ENCODE data around the gene ASTN2.

ASTN2 gene

GRCh38 chr9:116451500-116452115 is 963.2 kb downstream of the ASTN2 start:
- DNase-seq = no peak

GRCh38 chr9:116450378-116451139 is 964.3 kb downstream of the ASTN2 start:
- DNase-seq = no peak

GRCh38 chr9:116449949-116450348 is 964.9 kb downstream of the ASTN2 start:
- no peak for DNase-seq

GRCh38 chr9:116448431-116448830 is 966.4 kb downstream of the ASTN2 start:
- DNase-seq = no peak

GRCh38 chr9:116447934-116448333 is 966.9 kb downstream of the ASTN2 start:
- no peak for DNase-seq

GRCh38 chr9:116442528-116442927 is 972.3 kb downstream of the ASTN2 start:
- no peak for DNase-seq

- no peak for DNase-seq
These were observed 977.2 kb downstream of the ASTN2 start for GRCh38 chr9:116437411-116438370.

- DNase-seq = no peak
These were observed 978.7 kb downstream of the ASTN2 start for GRCh38 chr9:116436121-116436520.

GRCh38 chr9:116435706-116436105 is 979.2 kb downstream of the ASTN2 start:
- DNase-seq = no peak

GRCh38 chr9:116434314-116434713 is 980.5 kb downstream of the ASTN2 start:
- DNase-seq = no peak

- no peak for DNase-seq
These were observed 982.8 kb downstream of the ASTN2 start for GRCh38 chr9:116432051-116432450.

GRCh38 chr9:116430849-116431248 is 984.0 kb downstream of the ASTN2 start:
- no peak for DNase-seq

- DNase-seq = no peak
These were observed 989.6 kb downstream of the ASTN2 start for GRCh38 chr9:116425244-116425643.

GRCh38 chr9:116423149-116423548 is 991.7 kb downstream of the ASTN2 start:
- DNase-seq = no peak

GRCh38 chr9:116422119-116422979 is 992.5 kb downstream of the ASTN2 start:
- DNase-seq = no peak

- DNase-seq = no peak
These were observed 993.8 kb downstream of the ASTN2 start for GRCh38 chr9:116420993-116421538.

- DNase-seq = no peak
These were observed 995.7 kb downstream of the ASTN2 start for GRCh38 chr9:116419181-116419580.

GRCh38 chr9:116417464-116417863 is 997.4 kb downstream of the ASTN2 start:
- DNase-seq = no peak

GRCh38 chr9:116416421-116416820 is 998.4 kb downstream of the ASTN2 start:
- no peak for DNase-seq

GRCh38 chr9:116414374-116414773 is 1000.5 kb downstream of the ASTN2 start:
- no peak for DNase-seq

- no peak for DNase-seq
These were observed 1003.4 kb downstream of the ASTN2 start for GRCh38 chr9:116411506-116411905.
